SK-N-SH (cell line): ENCODE data around the gene PARP8. TPM values are rescaled to one million over a fixed set of nuclear protein-coding genes. Genes with fewer than 3 reads are reported as not detected.

Experiments used
- CTCF ChIA-PET: fragments of 300-600, 350-600 bp; formaldehyde crosslinking; extraction: SDS; loops from one replicate; lab custom pipeline; 2021; lab: Yijun Ruan, JAX
- POLR2A ChIA-PET: fragments of 350-600 bp; sonication (Branson Sonifier 250); formaldehyde crosslinking; extraction: SDS; loops from one replicate; lab custom pipeline; 2020; ENCODE audit warnings: antibody characterized with exemption, inconsistent platforms; lab: Yijun Ruan, JAX
- DNase-seq: peaks from one replicate; pipeline ENCODE4 v3.0.0; 2012
- H2AFZ ChIP-seq: fragments of 200-600 bp; sonication (generic); 2 replicates; pipeline ENCODE4 v1.8.1; 2016; ENCODE audit warnings: antibody characterized with exemption, mild to moderate bottlenecking, low read depth
- H3F3A ChIP-seq: fragments of 200-600 bp; sonication (generic); replicated peaks from 2 replicates; pipeline ENCODE3; 2016; ENCODE audit warnings: antibody characterized with exemption, mild to moderate bottlenecking; ENCODE audit not compliant: insufficient read depth
- H3K27ac ChIP-seq, 2 experiments: fragments of 200-500 bp in 1 of 2; fragments of 200-600 bp in 1 of 2; sonication (Bioruptor generic) in 1 of 2; sonication (generic), shearing (Covaris generic) in 1 of 2; 2 replicates each; pipeline versions ENCODE4 v1.5.1 to v1.6.1; 2014 to 2016; ENCODE audit warnings: low read depth in 2 of 2, inconsistent platforms in 1 of 2, low read length in 1 of 2, mild to moderate bottlenecking in 1 of 2, mixed read lengths in 1 of 2
- H3K27me3 ChIP-seq: fragments of 200-600 bp; sonication (generic), shearing (Covaris generic); 2 replicates; pipeline ENCODE4 v1.6.1; 2016; ENCODE audit warnings: mixed run types; ENCODE audit not compliant: insufficient read depth
- H3K36me3 ChIP-seq, 2 experiments: fragments of 200-500 bp in 1 of 2; fragments of 200-600 bp in 1 of 2; sonication (Bioruptor generic) in 1 of 2; sonication (generic) in 1 of 2; replicated peaks in 1 of 2; 2 replicates each; pipeline versions ENCODE3 to v1.5.1; 2014 to 2016; ENCODE audit warnings: low read length in 1 of 2, mild to moderate bottlenecking in 1 of 2; ENCODE audit not compliant: insufficient read depth in 2 of 2, control insufficient read depth in 1 of 2
- H3K4me1 ChIP-seq, 2 experiments: fragments of 200-500 bp in 1 of 2; fragments of 200-600 bp in 1 of 2; sonication (Bioruptor generic) in 1 of 2; sonication (generic), shearing (Covaris generic) in 1 of 2; 2 replicates each; pipeline versions ENCODE4 v1.5.1 to v1.6.1; 2014 to 2016; ENCODE audit warnings: low read depth in 1 of 2, low read length in 1 of 2, mixed run types in 1 of 2; ENCODE audit not compliant: insufficient read depth in 2 of 2, control insufficient read depth in 1 of 2
- H3K4me2 ChIP-seq: fragments of 200-600 bp; sonication (generic), shearing (Covaris generic); 2 replicates; pipeline ENCODE4 v1.6.1; 2017; ENCODE audit warnings: mixed run types
- H3K4me3 ChIP-seq, 2 experiments: fragments of 200-500 bp in 1 of 2; fragments of 200-600 bp in 1 of 2; sonication (Bioruptor generic) in 1 of 2; sonication (generic), shearing (Covaris generic) in 1 of 2; 2 replicates each; pipeline versions ENCODE4 v1.5.1 to v1.8.1; 2014 to 2016; ENCODE audit warnings: low read depth in 2 of 2, inconsistent platforms in 1 of 2, low read length in 1 of 2, mild to moderate bottlenecking in 1 of 2, mixed read lengths in 1 of 2, moderate library complexity in 1 of 2
- H3K79me2 ChIP-seq: fragments of 200-600 bp; sonication (generic); 2 replicates; pipeline ENCODE4 v1.8.1; 2017; ENCODE audit warnings: mild to moderate bottlenecking; ENCODE audit not compliant: insufficient read depth
- H3K9ac ChIP-seq: fragments of 200-600 bp; sonication (generic); 2 replicates; pipeline ENCODE4 v1.6.1; 2017; ENCODE audit warnings: mixed run types
- H3K9me2 ChIP-seq: fragments of 200-600 bp; sonication (generic); 2 replicates; pipeline ENCODE4 v1.6.1; 2017; ENCODE audit warnings: mixed run types
- H3K9me3 ChIP-seq: fragments of 200-600 bp; sonication (generic); 2 replicates; pipeline ENCODE4 v1.6.1; 2017; ENCODE audit warnings: mixed run types, mild to moderate bottlenecking, moderate library complexity
- H4K20me1 ChIP-seq: fragments of 200-600 bp; sonication (generic); 2 replicates; pipeline ENCODE4 v1.6.1; 2017; ENCODE audit warnings: mild to moderate bottlenecking, mixed run types; ENCODE audit not compliant: insufficient read depth
- ELF1 ChIP-seq: IDR thresholded peaks from 2 replicates; pipeline ENCODE4 v1.4.0; 2012
- FOXM1 ChIP-seq: IDR thresholded peaks from 2 replicates; pipeline ENCODE4 v1.4.0; 2012; ENCODE audit warnings: low read depth, mild to moderate bottlenecking
- GATA2 ChIP-seq: sonication (generic); formaldehyde crosslinking; IDR thresholded peaks from 2 replicates; pipeline ENCODE4 v1.5.0; 2020; ENCODE audit warnings: mild to moderate bottlenecking, missing genetic modification reagents
- POLR2AphosphoS5 ChIP-seq: IDR thresholded peaks from 2 replicates; pipeline ENCODE4 v1.6.1; 2012; ENCODE audit warnings: low read depth, low read length
- RFX5 ChIP-seq: IDR thresholded peaks from 2 replicates; pipeline ENCODE4 v1.6.1; 2012; ENCODE audit warnings: mild to moderate bottlenecking, improper control_type of control experiment, low read length
- RXRA ChIP-seq: IDR thresholded peaks from 2 replicates; pipeline ENCODE4 v1.4.0; 2012; ENCODE audit warnings: low read depth, mild to moderate bottlenecking, borderline replicate concordance
- SIN3A ChIP-seq: IDR thresholded peaks from 2 replicates; pipeline ENCODE4 v1.6.1; 2012; ENCODE audit warnings: low read depth, mild to moderate bottlenecking, low read length, moderate library complexity, borderline replicate concordance
- SMC3 ChIP-seq: IDR thresholded peaks from 2 replicates; pipeline ENCODE4 v1.6.1; 2012; ENCODE audit warnings: low read depth, low read length, improper control_type of control experiment
- TAF1 ChIP-seq: IDR thresholded peaks from 2 replicates; pipeline ENCODE4 v1.6.1; 2012; ENCODE audit warnings: low read depth, mild to moderate bottlenecking, low read length, moderate library complexity, borderline replicate concordance
- TCF12 ChIP-seq: IDR thresholded peaks from 2 replicates; pipeline ENCODE4 v1.4.0; 2012
- WGBS: methylation state at CpG from one replicate; pipeline ENCODE4 v1.1.6; 2017; ENCODE audit warnings: low lambda C conversion rate; 5-methylcytosine and 5-hydroxymethylcytosine counted together
- polyA plus RNA-seq, 3 experiments: library from polyadenylated mRNA; depleted of rRNA; stranded (reverse); fragments of >200 nt; gene quantifications; 2 replicates each; pipeline ENCODE4 v1.2.3, GENCODE V29; 2012
- TF ChIP-seq, protein P1 (sequence below): IDR thresholded peaks from 2 replicates; pipeline ENCODE4; 2012
- TF ChIP-seq, protein P2 (sequence below): IDR thresholded peaks from 2 replicates; pipeline ENCODE4 v1.4.0; 2012; ENCODE audit warnings: low read depth
- TF ChIP-seq, protein P3 (sequence below): IDR thresholded peaks from 2 replicates; pipeline ENCODE4 v1.4.0; 2012; ENCODE audit warnings: low read depth, borderline replicate concordance
- TF ChIP-seq, protein P4 (sequence below): IDR thresholded peaks from 2 replicates; pipeline ENCODE4 v1.4.0; 2012; ENCODE audit warnings: low read depth, borderline replicate concordance
- TF ChIP-seq, protein P5 (sequence below): fragments of 150-350 bp; IDR thresholded peaks from 2 replicates; pipeline ENCODE4 v1.6.1; 2017; ENCODE audit warnings: antibody characterized with exemption, low read length, low read depth, borderline replicate concordance

PARP8 gene
- polyA plus RNA-seq, 1 of the 3 experiments (the other 2 are of a cell fraction) = 6.2 TPM

DNA sequence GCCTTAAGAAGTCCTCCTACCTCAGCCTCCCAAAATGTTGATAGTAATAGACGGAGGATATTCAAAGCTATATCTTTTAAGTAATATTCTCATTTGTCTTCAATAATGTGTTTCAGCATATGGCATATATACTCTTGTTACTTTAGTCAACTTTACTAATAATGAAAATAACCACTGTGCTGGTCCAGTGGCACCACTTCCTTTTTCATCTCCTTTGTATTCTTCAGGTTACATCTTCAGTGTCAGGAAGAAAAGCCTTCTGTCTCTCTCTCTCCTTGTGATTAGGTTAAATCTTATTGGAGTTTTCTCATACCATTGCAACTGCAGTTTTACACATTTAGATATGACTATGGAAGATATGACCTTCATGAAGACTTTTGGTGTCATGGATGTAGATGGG is 31.3 kb downstream of the PARP8 start:
- Histone ChIP-seq H3K9ac (no peak overlapping the region), H3K79me2 (no peaks in the 10 kb centered on the region), H3F3A (no peaks in the 10 kb centered on the region), H3K27me3 (no peaks in the 10 kb centered on the region), H3K36me3 (no peaks in the 10 kb centered on the region), H2AFZ (no peak overlapping the region), H3K4me2 (no peak overlapping the region), H3K27ac (no peak overlapping the region), H3K9me2 (no peaks in the 10 kb centered on the region), H3K9me3 (no peaks in the 10 kb centered on the region), H3K4me1 (peaks cover 0 to 7% of the 10 kb centered on the region in 2 experiments; a peak in 1 of 4 replicates), H3K4me3 (no peak overlapping the region), H4K20me1 (no peaks in the 10 kb centered on the region)
- POLR2A ChIA-PET = no interaction called here
- no peak for DNase-seq
- WGBS = 100% methylated on average over 1 of the region's 1 CpG
- TF ChIP-seq, protein P1, sequence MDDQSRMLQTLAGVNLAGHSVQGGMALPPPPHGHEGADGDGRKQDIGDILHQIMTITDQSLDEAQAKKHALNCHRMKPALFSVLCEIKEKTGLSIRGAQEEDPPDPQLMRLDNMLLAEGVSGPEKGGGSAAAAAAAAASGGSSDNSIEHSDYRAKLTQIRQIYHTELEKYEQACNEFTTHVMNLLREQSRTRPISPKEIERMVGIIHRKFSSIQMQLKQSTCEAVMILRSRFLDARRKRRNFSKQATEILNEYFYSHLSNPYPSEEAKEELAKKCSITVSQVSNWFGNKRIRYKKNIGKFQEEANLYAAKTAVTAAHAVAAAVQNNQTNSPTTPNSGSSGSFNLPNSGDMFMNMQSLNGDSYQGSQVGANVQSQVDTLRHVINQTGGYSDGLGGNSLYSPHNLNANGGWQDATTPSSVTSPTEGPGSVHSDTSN = no peak
- TF ChIP-seq SMC3 = no peak
- TF ChIP-seq, protein P2, sequence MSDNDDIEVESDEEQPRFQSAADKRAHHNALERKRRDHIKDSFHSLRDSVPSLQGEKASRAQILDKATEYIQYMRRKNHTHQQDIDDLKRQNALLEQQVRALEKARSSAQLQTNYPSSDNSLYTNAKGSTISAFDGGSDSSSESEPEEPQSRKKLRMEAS = no peak
- no peak for TF ChIP-seq RFX5
- no peak for TF ChIP-seq GATA2 (CRISPR knock-in tag)
- TF ChIP-seq, protein P3, sequence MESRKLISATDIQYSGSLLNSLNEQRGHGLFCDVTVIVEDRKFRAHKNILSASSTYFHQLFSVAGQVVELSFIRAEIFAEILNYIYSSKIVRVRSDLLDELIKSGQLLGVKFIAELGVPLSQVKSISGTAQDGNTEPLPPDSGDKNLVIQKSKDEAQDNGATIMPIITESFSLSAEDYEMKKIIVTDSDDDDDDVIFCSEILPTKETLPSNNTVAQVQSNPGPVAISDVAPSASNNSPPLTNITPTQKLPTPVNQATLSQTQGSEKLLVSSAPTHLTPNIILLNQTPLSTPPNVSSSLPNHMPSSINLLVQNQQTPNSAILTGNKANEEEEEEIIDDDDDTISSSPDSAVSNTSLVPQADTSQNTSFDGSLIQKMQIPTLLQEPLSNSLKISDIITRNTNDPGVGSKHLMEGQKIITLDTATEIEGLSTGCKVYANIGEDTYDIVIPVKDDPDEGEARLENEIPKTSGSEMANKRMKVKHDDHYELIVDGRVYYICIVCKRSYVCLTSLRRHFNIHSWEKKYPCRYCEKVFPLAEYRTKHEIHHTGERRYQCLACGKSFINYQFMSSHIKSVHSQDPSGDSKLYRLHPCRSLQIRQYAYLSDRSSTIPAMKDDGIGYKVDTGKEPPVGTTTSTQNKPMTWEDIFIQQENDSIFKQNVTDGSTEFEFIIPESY = no peak
- TF ChIP-seq, protein P4, sequence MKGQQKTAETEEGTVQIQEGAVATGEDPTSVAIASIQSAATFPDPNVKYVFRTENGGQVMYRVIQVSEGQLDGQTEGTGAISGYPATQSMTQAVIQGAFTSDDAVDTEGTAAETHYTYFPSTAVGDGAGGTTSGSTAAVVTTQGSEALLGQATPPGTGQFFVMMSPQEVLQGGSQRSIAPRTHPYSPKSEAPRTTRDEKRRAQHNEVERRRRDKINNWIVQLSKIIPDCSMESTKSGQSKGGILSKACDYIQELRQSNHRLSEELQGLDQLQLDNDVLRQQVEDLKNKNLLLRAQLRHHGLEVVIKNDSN = no peak
- TF ChIP-seq ELF1 = no peak
- no peak for TF ChIP-seq TCF12
- no peak for TF ChIP-seq POLR2AphosphoS5
- no peak for TF ChIP-seq SIN3A
- no peak for TF ChIP-seq TAF1
- TF ChIP-seq, protein P5, sequence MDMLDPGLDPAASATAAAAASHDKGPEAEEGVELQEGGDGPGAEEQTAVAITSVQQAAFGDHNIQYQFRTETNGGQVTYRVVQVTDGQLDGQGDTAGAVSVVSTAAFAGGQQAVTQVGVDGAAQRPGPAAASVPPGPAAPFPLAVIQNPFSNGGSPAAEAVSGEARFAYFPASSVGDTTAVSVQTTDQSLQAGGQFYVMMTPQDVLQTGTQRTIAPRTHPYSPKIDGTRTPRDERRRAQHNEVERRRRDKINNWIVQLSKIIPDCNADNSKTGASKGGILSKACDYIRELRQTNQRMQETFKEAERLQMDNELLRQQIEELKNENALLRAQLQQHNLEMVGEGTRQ = no peak
- no peak for TF ChIP-seq FOXM1
- TF ChIP-seq RXRA = no peak
- CTCF ChIA-PET = no interaction called here
